HG03520 (cell line): ENCODE measurements around the gene TRAF3IP1.
"Not testable (repeated sequence)": the region's sequence is repeated elsewhere in the genome, so short reads cannot be mapped to it uniquely, and the experiment has no call there.

Experiments
- ATAC-seq: cut with Tn5 transposase; IDR thresholded peaks from one replicate; pipeline ENCODE4 v1.9.1; 2021; ENCODE audit warnings: mild to moderate bottlenecking, moderate library complexity; ENCODE audit not compliant: unreplicated experiment

TRAF3IP1 gene

DNA sequence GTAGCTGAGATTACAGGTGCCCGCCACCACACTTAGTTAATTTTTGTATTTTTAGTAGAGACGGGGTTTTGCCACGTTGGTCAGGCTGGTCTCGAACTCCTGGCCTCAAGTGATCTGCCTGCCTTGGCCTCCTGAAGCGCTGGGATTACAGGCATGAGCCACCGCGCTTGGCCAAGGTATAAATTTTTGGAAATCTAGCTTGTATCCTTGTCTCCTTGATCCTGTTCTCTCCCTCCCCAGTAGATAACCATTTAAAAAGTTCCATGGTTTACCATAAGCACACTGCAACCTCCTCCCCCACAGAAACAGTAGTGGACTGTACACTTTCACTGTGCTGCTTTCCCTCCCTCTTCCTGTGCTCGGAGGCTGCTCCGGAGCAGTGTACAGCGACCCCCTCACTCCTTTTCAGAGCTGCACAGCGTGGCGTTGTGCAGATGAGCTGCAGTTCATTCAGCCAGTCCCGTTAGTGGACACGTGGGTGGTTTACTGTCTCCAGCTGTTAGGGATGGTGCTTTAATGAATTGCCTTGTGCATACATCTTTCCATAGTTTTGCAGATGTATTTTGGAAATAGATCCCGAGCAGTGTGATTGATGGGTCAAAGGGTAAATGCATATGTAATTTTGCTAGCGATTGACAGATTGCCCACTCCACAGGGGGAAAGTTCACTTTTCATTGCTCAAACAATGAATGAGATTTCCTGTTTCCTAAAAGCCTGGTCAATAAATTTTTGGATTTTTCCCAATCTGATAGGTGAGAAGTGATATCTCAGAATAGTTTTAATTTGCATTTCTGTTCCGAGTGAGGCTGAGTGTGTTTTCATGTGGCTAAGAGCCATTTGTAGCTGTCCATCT lies 121.2 kb downstream of the TRAF3IP1 start:
- ATAC-seq, result no peak

DNA sequence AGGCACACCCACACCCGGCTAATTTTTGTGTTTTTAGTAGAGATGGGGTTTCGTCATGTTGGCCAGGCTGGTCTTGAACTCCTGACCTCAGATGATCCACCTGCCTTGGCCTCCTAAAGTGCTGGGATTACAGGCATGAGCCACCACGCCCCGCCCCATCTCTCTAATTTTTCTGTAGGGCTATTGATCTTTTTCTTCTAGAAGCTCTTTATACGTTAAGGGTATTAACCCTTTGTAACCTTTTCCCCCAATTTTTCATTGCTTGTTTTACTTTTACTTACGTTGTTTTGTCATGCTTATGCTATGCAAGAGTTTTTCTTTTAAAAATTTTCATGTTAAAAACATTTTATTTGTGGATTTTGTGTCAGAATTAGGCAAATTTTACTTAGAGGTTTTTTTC lies 121.9 kb downstream of the TRAF3IP1 start:
- ATAC-seq, result not testable (repeated sequence)

DNA sequence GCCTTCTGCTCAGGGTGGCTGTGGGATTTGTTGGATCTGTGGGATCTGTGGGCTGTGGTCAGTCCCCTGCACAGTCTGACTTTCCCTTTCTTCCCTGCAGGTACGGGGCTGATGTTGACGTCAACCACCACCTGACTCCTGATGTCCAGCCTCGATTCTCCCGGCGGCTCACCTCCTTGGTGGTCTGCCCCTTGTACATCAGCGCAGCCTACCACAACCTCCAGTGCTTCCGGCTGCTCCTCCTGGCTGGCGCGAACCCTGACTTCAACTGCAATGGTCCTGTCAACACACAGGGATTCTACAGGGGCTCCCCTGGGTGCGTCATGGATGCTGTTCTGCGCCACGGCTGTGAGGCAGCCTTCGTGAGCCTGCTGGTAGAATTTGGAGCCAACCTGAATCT lies 123.9 kb downstream of the TRAF3IP1 start:
- no peak for ATAC-seq

DNA sequence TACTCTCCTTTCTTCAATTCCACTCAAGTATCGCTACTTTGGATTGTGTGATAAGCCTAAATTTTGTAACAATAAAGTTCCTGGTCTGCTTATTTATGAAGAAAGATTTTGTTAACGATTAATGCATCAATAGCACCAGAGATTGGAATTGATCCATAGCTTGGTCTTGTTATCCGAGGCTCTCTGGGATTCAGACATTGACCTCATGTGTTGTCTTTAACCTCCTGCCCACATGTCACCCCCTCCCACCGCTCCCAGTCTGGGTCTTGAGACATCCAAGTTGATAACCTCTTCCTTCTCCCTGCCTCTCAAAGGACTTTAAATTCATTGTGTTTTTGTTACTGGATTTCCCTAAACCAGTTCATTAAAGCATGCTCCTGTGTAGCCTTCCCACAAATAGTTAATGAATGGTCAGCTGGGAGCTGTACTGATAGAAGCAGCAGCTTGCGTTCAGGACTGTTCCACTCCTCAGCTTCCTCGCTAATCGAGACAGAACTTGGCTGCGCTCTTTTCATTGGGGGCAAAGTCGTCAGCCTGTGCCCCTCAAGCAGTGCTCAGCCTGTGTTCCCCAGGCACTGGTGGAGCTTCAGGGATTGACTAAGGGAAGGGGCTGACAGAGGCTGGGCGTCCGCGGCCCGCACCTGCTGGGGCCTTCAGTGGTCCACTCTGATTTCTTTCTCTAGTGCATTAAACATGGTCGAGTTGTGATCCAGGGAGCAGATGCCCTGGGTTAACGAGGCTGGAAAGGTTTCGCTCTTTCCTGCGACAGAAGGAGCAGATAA lies 125.3 kb downstream of the TRAF3IP1 start:
- ATAC-seq, result no peak

DNA sequence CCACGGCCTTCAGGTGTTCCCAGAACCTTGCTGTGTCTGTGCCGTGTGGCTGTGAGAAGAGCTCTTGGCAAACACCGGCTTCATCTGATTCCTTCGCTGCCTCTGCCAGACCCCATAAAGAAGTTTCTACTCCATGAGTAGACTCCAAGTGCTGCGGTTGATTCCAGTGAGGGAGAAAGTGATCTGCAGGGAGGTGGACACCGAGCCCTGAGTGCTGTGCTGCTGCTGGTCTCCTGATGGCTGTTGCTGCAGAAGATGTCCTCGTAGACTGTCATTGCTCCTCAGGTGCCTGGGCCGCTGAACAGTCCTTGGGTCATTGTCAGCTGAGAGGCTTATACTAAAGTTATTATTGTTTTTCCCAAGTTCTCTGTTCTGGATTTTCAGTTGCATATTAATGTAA lies 126.1 kb downstream of the TRAF3IP1 start:
- no peak for ATAC-seq

- ATAC-seq, result no peak
Observed at GRCh38 chr2:238448031-238448955, 128.0 kb downstream of the TRAF3IP1 start.

DNA sequence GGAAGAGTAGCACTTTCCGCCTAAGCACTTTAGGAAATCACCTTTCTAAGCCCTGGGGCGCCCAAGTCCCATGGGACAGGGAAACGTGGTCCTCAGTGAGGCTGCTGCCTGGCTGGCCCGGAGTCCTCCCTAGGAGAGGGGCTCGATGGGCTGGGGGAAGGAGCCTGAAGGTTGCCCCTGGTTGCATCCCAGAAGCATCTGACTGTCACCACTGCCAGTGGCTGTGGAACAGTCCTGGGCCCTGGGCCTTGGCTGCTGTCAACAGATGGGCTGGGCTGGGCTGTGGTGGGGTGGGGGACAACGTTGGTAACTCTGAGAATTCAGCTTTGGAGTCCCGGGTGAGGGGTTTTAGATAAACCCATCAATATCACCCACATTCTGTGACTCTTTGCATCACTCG lies 128.9 kb downstream of the TRAF3IP1 start:
- no peak for ATAC-seq

GRCh38 chr2:238449909-238450417 lies 129.6 kb downstream of the TRAF3IP1 start:
- no peak for ATAC-seq

- ATAC-seq, result no peak
Observed at GRCh38 chr2:238450440-238450861, 130.1 kb downstream of the TRAF3IP1 start.
